Skin epidermis (tissue), 12 donors: ENCODE measurements around the gene NFIC.
"Not testable (repeated sequence)": the region's sequence is repeated elsewhere in the genome, so short reads cannot be mapped to it uniquely, and the experiment has no call there.

Experiments used
- H3K27ac ChIP-seq, 21 experiments: fragments of 200-600 bp; sonication (generic) in 11 of 21; one replicate each; pipeline ENCODE4 v1.5.0; 2020; ENCODE audit warnings: mild to moderate bottlenecking in 3 of 21, inconsistent platforms in 2 of 21, moderate library complexity in 2 of 21
- H3K4me3 ChIP-seq, 7 experiments: fragments of 200-600 bp; sonication (generic) in 2 of 7; one replicate each; pipeline ENCODE4 v1.5.0; 2020; ENCODE audit warnings: inconsistent platforms in 2 of 7, mild to moderate bottlenecking in 2 of 7, moderate library complexity in 1 of 7

NFIC gene

GRCh38 chr19:3365836-3366752, at the start of gene NFIC:
TSS of gene NFIC (plus strand) at chr19:3366583. CDS start at chr19:3366637, 54 bp downstream.
- Histone ChIP-seq H3K4me3 (peak within 1 kb of the TSS; percentile 70 to 94 (median 79)), H3K27ac (peak within 1 kb of the TSS; percentile 84 to 99 (median 97))

DNA sequence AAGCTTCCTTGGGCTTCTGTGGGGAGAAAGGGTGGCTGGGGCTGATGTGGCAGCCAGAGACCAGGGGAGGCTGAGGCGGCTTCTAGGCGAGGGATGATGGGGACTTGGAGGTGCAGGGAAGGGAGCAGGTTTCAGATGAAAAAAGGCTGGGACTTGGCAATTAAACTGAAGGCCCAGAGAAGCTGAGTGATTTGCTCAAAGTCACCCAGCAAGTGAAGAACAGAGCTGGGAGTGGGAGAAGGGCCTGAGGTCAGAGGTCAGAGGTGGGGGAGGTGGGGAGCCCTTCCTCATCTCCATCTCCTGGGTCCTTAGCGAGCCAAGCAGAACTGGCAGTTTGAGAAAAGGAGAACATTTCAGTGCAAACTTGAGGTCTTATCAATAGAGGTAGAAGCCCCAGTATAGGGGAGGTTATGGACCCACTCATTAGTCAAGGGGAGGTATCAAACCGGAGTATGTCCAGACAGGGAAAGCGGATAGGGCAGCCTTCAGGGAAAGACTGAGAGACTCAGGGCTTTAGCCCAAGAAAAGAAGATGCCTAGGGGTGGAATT, 49.6 kb upstream of the NFIC start:
- H3K4me3 ChIP-seq: no peak overlapping the region
- H3K27ac ChIP-seq: no peak overlapping the region

GRCh38 chr19:3319643-3320353, 46.6 kb upstream of the NFIC start:
- Histone ChIP-seq H3K27ac (no peak overlapping the region), H3K4me3 (no peak overlapping the region)

DNA sequence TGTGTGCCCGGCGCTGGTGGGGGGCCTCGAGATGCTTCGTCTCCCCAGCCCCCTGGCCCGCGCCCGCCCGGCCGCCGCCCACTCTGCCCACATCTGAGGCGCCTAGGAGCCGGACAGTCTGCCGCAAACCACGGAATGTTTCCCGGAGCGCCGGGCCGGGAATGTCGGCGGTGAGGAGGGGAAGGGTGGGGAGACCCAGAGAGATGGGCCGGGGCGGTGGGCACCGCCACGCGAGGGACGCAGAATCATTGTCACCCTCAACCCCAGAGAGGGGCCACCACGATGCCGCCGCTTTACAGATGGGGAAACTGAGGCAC, 46.1 kb upstream of the NFIC start:
- H3K4me3 ChIP-seq: no peak overlapping the region
- H3K27ac ChIP-seq: no peak overlapping the region

- Histone ChIP-seq H3K27ac (no peak overlapping the region), H3K4me3 (no peak overlapping the region)
Observed at GRCh38 chr19:3320853-3321252, 45.5 kb upstream of the NFIC start.

DNA sequence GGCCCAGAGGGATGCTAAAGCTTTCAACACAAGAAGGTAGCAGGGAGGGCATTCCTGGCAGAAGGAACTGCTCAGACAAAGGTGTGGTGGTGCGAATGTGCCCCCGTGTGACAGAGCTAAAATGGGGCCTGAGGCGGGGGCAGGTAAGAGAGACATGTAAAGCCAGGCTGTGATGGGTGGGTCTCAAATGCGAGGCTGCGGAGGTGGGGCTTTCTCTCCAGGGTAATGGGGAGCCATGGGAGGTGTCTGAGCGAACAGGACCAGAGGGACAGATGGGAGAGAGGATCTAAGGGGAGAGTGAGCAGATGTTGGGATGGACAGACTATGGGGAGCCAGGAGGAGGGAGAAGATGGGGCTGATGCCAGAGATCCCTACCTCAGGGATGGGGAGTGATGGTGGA, 44.7 kb upstream of the NFIC start:
- H3K27ac ChIP-seq: no peak overlapping the region
- H3K4me3 ChIP-seq: no peak overlapping the region

- no peak overlapping the region for H3K4me3 ChIP-seq
- H3K27ac ChIP-seq: no peak overlapping the region
Observed at GRCh38 chr19:3322199-3322978, 44.0 kb upstream of the NFIC start.

DNA sequence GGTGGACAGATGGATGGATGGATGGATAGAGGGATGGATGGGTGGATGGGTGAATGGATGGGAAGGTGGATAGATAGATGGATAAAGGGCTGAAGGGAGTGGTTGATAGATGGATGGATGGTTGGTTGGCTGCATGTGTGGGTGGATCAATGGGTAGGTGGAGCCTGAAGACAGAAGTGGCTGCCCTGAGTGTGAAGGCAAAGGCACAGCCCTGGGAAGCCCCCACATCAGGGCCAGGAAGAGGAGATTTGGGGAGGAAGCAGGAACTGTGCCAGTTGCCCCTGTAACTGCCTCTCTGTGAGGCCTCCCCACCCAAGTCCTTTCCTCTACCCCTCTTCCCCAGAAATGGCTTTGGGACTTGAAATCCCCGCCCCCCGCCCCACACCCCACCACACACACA, 43.4 kb upstream of the NFIC start:
- no peak overlapping the region for H3K4me3 ChIP-seq
- H3K27ac ChIP-seq: no peak overlapping the region

GRCh38 chr19:3323658-3324057, 42.7 kb upstream of the NFIC start:
- Histone ChIP-seq H3K27ac (no peak overlapping the region), H3K4me3 (no peak overlapping the region)

DNA sequence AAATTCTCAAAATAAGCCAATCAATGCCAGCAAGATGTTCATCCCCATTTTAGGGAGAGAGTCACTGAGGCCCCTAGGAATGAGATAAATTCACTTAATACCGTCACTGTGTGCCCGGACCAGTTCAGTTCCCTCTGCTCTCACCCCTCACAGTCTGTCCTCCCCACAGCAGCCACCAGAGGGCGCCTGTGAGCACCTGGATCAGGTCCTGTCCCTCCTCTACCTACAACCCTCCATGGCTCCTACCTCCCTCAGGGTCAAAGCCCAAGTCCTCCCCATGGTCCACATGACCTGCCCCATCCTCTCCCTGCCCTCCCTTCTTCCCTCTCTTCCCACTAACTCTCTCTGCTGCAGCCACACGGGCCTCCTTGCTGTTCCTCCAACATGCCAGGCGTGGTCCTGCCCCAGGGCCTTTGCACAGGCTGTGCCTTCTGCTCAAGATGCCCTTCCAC, 42.0 kb upstream of the NFIC start:
- Histone ChIP-seq H3K4me3 (no peak overlapping the region), H3K27ac (no peak overlapping the region)

DNA sequence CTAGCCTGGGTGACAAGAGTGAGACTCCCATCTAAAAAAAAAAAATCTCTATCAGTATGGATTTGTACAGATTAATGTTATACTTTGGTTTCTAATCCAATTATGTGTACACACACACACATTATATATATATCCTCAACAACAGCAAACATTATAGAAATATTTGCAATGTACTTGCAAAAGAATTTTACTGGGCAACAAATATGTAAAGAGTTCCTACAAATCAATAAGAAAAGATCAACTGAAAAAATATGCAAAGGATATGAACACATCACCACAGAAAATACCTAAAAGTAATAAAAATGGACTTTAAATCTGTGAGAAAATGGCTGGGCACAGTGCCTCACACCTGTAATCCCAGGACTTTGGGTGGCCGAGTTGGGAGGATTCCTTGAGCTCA, 40.9 kb upstream of the NFIC start:
- H3K4me3 ChIP-seq: no peak overlapping the region

DNA sequence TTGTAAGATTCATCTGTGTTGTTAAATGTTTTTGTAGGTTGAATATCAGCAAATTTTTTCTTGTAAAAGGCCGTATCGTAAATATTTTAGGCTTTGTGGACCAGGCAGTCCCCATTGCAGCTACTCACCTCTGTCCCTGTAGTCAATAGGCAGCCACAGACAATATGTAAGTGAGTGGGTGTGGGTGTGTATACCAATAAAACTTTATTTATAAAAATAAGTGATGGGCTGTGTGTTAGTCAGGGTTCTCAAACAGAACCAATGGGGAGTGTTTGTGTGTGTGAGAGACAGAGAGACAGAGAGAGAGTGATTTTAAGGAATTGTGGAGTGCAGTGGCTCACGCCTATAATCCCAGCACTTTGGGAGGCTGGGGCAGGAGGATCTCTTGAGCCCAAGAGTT, 37.6 kb upstream of the NFIC start:
- Histone ChIP-seq H3K27ac (no peak overlapping the region), H3K4me3 (no peak overlapping the region)

More for the DNA sequence above, 40.9 kb upstream of the NFIC start:
- H3K27ac ChIP-seq: no peak overlapping the region

DNA sequence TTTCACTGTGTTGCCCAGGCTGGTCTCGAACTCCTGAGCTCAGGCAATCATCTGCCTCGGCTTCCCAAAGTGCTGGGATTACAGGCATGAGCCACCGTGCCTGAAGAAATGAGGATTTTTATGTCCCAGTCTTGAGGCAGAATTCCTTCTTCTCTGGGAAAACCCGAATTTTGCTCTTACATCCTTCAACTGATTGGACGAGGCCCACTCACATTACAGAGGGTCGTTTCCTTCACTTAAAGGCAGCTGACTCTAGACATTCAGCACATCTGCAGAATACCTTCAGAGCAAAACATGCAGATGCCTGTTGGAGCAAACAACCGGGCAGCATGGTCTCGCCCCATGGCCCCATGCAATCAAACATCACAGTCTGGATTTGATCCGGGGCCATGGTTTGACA, 36.3 kb upstream of the NFIC start:
- H3K4me3 ChIP-seq: no peak overlapping the region
- no peak overlapping the region for H3K27ac ChIP-seq

- H3K4me3 ChIP-seq, H3K27ac ChIP-seq: not testable (repeated sequence)
Observed at GRCh38 chr19:3332232-3332631, 34.2 kb upstream of the NFIC start.

DNA sequence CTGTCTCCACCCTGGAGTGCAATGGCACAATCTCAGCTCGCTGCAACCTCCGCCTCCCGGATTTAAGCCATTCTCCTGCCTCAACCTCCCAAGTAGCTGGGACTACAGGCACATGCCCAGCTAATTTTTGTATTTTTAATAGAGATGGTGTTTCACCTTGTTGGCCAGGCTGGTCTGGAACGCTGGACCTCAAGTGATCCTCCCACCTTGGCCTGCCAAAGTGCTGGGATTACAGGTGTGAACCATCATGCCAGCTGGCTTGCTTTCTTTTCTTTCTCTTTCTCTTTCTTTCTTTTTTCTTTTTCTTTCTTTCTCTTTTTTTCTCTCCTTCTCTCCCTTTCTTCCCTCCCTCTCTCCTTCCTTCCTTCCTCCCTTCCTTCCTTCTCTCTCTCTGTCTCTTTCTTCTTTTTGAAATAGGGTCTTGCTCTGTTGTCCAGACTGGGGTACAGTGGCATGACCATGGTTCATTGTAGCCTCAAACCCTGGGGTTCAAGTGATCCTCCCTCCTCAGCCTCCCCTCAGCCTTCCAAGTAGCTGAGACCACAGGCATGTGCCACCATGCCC, 33.3 kb upstream of the NFIC start:
- Histone ChIP-seq H3K4me3 (no peak overlapping the region), H3K27ac (peak overlapping the region in 6 of 21 experiments; percentile 25 to 73 (median 49))

GRCh38 chr19:3333662-3334061, 32.7 kb upstream of the NFIC start:
- peak overlapping the region in 4 of 21 experiments; percentile 38 to 73 (median 64) for H3K27ac ChIP-seq

GRCh38 chr19:3334749-3335430, 31.5 kb upstream of the NFIC start:
- peak overlapping the region in 10 of 21 experiments; percentile 52 to 93 (median 84) for H3K27ac ChIP-seq
- not testable (repeated sequence) for H3K4me3 ChIP-seq

More at GRCh38 chr19:3333662-3334061, 32.7 kb upstream of the NFIC start:
- H3K4me3 ChIP-seq: no peak overlapping the region

- H3K4me3 ChIP-seq: no peak overlapping the region
- peak overlapping the region in 16 of 21 experiments; percentile 60 to 93 (median 84) for H3K27ac ChIP-seq
Observed at GRCh38 chr19:3335431-3336350, 30.7 kb upstream of the NFIC start.
